K562 (cell line): ENCODE measurements around the gene GUK1. TPM values are rescaled to one million over a fixed set of nuclear protein-coding genes. Genes with fewer than 3 reads are reported as not detected.

Experiments
- BRCA1 ChIP-seq, 2 experiments: fragments of 450-650 bp in 1 of 2; sonication (generic) in 1 of 2; formaldehyde crosslinking in 1 of 2; IDR thresholded peaks; 2 replicates each; pipeline versions ENCODE4 v1.5.0 to v1.6.1; 2017 to 2020; ENCODE audit warnings: mild to moderate bottlenecking in 1 of 2, missing genetic modification reagents in 1 of 2
- ETV6 ChIP-seq, 3 experiments: fragments of 150-350 bp in 1 of 3; sonication (generic) in 1 of 3; formaldehyde crosslinking in 1 of 3; IDR thresholded peaks; 2 replicates each; pipeline versions ENCODE4 v1.6.1 to v1.8.0; 2014 to 2022; ENCODE audit warnings: borderline replicate concordance in 2 of 3, low read depth in 2 of 3, antibody characterized with exemption in 1 of 3, low read length in 1 of 3, mild to moderate bottlenecking in 1 of 3, missing genetic modification reagents in 1 of 3
- FOXA1 ChIP-seq: fragments of 450-650 bp; IDR thresholded peaks from 2 replicates; pipeline ENCODE4 v1.6.1; 2016; ENCODE audit warnings: mild to moderate bottlenecking, borderline replicate concordance
- FOXK1 ChIP-seq: sonication (generic); formaldehyde crosslinking; IDR thresholded peaks from 2 replicates; pipeline ENCODE4 v1.8.0; 2022; ENCODE audit warnings: missing genetic modification reagents, mild to moderate bottlenecking, borderline replicate concordance
- GATAD2A ChIP-seq: fragments of 450-650 bp; IDR thresholded peaks from 2 replicates; pipeline ENCODE4 v1.6.1; 2017
- JUNB ChIP-seq: fragments of 450-650 bp; formaldehyde crosslinking; conservative IDR thresholded peaks from 2 replicates; pipeline ENCODE4 v1.4.0; 2020; ENCODE audit warnings: mild to moderate bottlenecking
- MYBL2 ChIP-seq, 2 experiments: fragments of 450-650 bp in 1 of 2; sonication (generic) in 1 of 2; formaldehyde crosslinking in 1 of 2; IDR thresholded peaks; 2 replicates each; pipeline versions ENCODE4 v1.6.1 to v1.8.1; 2017 to 2022; ENCODE audit warnings: borderline replicate concordance in 1 of 2, inconsistent platforms in 1 of 2, low read depth in 1 of 2, mild to moderate bottlenecking in 1 of 2, missing genetic modification reagents in 1 of 2, moderate library complexity in 1 of 2
- NR1H2 ChIP-seq: sonication (generic); formaldehyde crosslinking; IDR thresholded peaks from 2 replicates; pipeline ENCODE4 v1.4.0; 2020; ENCODE audit warnings: mild to moderate bottlenecking, missing genetic modification reagents
- SRF ChIP-seq, 2 experiments: fragments of 250-450, 450-650 bp in 1 of 2; sonication (Bioruptor Pico) in 1 of 2; sonication (generic) in 1 of 2; formaldehyde crosslinking; IDR thresholded peaks; 2 replicates each; pipeline versions ENCODE4 v1.5.0 to v1.5.1; 2020 to 2022; ENCODE audit warnings: mild to moderate bottlenecking in 1 of 2, missing genetic modification reagents in 1 of 2
- ZNF175 ChIP-seq: fragments of 200-800 bp; sonication (Bioruptor generic); IDR thresholded peaks from 2 replicates; pipeline ENCODE4 v1.6.1; 2016; ENCODE audit warnings: low read depth, mild to moderate bottlenecking, missing genetic modification characterization, missing compliant biosample characterization
- ZNF57 ChIP-seq: fragments of 450-650 bp; formaldehyde crosslinking; IDR thresholded peaks from 2 replicates; pipeline ENCODE4 v1.4.0; 2020; ENCODE audit warnings: mild to moderate bottlenecking, moderate library complexity
- polyA plus RNA-seq, 8 experiments: library from polyadenylated mRNA; depleted of rRNA in 4 of 8; stranded (reverse) in 5 of 8; unstranded in 3 of 8; fragments of >200 nt; fragmentation: Nextera tagmentation in 2 of 8; fragmentation: Illumina TruSeq in 1 of 8; extraction: Ambion mirVana in 2 of 8; extraction: Trizol in 1 of 8; gene quantifications; 2 replicates each; pipeline versions ENCODE4 v1.2.1 to v1.2.3, GENCODE V29; 2011 to 2014; ENCODE audit warnings: inconsistent platforms in 1 of 8, missing spikeins in 1 of 8
- total RNA-seq, 7 experiments: library from RNA; depleted of rRNA in 6 of 7; stranded (reverse); fragments of >200 nt in 6 of 7; fragmentation: Illumina TruSeq in 2 of 7; extraction: Trizol in 2 of 7; gene quantifications; 2 replicates each; pipeline versions ENCODE4 v1.2.1 to v1.2.3, GENCODE V29; 2011 to 2021; ENCODE audit warnings: low replicate concordance in 1 of 7
- TF ChIP-seq, protein P1 (sequence below): fragments of 250-450 bp; sonication (Bioruptor Pico); IDR thresholded peaks from 2 replicates; pipeline ENCODE4 v1.5.0; 2020; ENCODE audit warnings: mild to moderate bottlenecking, borderline replicate concordance
- TF ChIP-seq, protein P2 (sequence below), 2 experiments: fragments of 450-650 bp in 1 of 2; sonication (generic) in 1 of 2; formaldehyde crosslinking in 1 of 2; IDR thresholded peaks; 2 replicates each; pipeline versions ENCODE4 v1.7.1 to v1.9.0; 2016 to 2022; ENCODE audit warnings: inconsistent platforms in 1 of 2, mild to moderate bottlenecking in 1 of 2, missing genetic modification reagents in 1 of 2

Gene GUK1
- total and polyA plus RNA-seq, 9 of the 15 experiments (the other 6 are each of a cell fraction or from before 2014, with no cell fraction given) = 7.0 to 331 (median 132) TPM

DNA sequence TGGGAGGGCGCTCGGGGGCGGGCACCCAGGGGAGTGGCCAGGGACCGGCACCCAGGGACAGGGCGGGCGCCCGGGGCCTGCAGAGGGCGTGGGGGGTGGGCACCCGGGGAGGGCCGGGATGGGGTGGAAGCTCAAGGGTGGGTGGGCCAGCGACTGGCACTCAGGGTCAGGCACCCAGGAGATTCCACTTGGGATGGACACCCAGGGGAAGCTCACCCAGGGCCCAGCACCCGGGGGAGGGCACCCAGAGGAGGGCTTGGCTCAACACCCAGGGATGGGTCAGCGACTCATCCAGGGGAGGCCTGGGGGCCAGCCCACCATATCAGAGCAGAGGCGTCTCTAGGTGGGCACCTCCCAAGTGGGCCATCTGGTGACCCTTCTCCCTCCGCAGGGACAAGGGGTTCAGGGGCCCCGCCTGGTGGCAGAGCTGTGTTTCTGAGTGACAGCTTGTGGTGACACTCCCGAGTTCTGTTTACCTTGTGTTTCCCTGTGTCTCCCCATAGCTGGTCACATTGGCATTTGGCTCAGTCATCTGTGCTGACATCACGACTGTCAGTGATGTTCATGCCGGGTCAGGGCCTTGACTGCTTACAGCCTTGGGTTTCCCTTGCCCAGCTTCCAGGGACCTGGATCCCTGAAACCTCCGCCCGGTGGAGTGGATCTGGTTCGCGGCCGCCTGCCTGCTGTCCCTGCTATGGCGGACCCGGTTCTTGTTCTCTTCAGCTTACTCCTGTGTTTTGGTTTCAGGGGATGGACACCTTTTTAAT, 26.3 kb downstream of the GUK1 start (continued):
- TF ChIP-seq JUNB (CRISPR knock-in tag) = 0 out of 2 replicates have a peak, but pooled peaks have one; percentile 7
- TF ChIP-seq, protein P1, sequence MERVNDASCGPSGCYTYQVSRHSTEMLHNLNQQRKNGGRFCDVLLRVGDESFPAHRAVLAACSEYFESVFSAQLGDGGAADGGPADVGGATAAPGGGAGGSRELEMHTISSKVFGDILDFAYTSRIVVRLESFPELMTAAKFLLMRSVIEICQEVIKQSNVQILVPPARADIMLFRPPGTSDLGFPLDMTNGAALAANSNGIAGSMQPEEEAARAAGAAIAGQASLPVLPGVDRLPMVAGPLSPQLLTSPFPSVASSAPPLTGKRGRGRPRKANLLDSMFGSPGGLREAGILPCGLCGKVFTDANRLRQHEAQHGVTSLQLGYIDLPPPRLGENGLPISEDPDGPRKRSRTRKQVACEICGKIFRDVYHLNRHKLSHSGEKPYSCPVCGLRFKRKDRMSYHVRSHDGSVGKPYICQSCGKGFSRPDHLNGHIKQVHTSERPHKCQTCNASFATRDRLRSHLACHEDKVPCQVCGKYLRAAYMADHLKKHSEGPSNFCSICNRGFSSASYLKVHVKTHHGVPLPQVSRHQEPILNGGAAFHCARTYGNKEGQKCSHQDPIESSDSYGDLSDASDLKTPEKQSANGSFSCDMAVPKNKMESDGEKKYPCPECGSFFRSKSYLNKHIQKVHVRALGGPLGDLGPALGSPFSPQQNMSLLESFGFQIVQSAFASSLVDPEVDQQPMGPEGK (CRISPR knock-in tag) = no peak
- no peak for TF ChIP-seq ZNF57 (CRISPR knock-in tag)
- peak; percentile 22; the same call in 1 of the 2 replicates for TF ChIP-seq FOXK1 (CRISPR knock-in tag)
- TF ChIP-seq ZNF175 (CRISPR knock-in tag) = peak; percentile 8
- TF ChIP-seq, protein P2, sequence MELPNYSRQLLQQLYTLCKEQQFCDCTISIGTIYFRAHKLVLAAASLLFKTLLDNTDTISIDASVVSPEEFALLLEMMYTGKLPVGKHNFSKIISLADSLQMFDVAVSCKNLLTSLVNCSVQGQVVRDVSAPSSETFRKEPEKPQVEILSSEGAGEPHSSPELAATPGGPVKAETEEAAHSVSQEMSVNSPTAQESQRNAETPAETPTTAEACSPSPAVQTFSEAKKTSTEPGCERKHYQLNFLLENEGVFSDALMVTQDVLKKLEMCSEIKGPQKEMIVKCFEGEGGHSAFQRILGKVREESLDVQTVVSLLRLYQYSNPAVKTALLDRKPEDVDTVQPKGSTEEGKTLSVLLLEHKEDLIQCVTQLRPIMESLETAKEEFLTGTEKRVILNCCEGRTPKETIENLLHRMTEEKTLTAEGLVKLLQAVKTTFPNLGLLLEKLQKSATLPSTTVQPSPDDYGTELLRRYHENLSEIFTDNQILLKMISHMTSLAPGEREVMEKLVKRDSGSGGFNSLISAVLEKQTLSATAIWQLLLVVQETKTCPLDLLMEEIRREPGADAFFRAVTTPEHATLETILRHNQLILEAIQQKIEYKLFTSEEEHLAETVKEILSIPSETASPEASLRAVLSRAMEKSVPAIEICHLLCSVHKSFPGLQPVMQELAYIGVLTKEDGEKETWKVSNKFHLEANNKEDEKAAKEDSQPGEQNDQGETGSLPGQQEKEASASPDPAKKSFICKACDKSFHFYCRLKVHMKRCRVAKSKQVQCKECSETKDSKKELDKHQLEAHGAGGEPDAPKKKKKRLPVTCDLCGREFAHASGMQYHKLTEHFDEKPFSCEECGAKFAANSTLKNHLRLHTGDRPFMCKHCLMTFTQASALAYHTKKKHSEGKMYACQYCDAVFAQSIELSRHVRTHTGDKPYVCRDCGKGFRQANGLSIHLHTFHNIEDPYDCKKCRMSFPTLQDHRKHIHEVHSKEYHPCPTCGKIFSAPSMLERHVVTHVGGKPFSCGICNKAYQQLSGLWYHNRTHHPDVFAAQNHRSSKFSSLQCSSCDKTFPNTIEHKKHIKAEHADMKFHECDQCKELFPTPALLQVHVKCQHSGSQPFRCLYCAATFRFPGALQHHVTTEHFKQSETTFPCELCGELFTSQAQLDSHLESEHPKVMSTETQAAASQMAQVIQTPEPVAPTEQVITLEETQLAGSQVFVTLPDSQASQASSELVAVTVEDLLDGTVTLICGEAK (IDR thresholded peaks at IDR 0.05) = no peak
- TF ChIP-seq, protein P2 (CRISPR knock-in tag; IDR thresholded peaks at IDR 0.05) = no peak; the same call in 1 of the 2 replicates
- no peak for TF ChIP-seq FOXA1
- no peak for TF ChIP-seq BRCA1 (IDR thresholded peaks at IDR 0.05)
- TF ChIP-seq BRCA1 (CRISPR knock-in tag; IDR thresholded peaks at IDR 0.05) = peak; percentile 66; the same call in 1 of the 2 replicates
- TF ChIP-seq MYBL2 (IDR thresholded peaks at IDR 0.05; ENCODE audit: low read depth) = no peak
- no peak for TF ChIP-seq MYBL2 (CRISPR knock-in tag; IDR thresholded peaks at IDR 0.05; ENCODE audit: borderline replicate concordance)
- TF ChIP-seq SRF (CRISPR knock-in tag; IDR thresholded peaks at IDR 0.05) = peak in 1 of 2 experiments; percentile 27; a peak in 1 of 4 replicates
- TF ChIP-seq NR1H2 (CRISPR knock-in tag) = no peak
- TF ChIP-seq ETV6 (IDR thresholded peaks at IDR 0.05; ENCODE audit: borderline replicate concordance in 1 of 2, low read depth in 2 of 2, low read length in 1 of 2) = no peak
- TF ChIP-seq ETV6 (CRISPR knock-in tag; IDR thresholded peaks at IDR 0.05; ENCODE audit: borderline replicate concordance) = no peak
- TF ChIP-seq GATAD2A = no peak; the same call in 1 of the 2 replicates
